ENCODE results near the gene FAT1. TPM values are rescaled to one million over a fixed set of nuclear protein-coding genes. Genes with fewer than 3 reads are reported as not detected.

FAT1 gene
- total RNA-seq, 2 experiments from 2014 or later, result 0.05 TPM; not detected in 1

- Mint-ChIP-seq H3K9me3 (ENCODE audit: low read depth) (peaks cover 9% of the 10 kb centered on the region), H3K4me1 (no peaks in the 10 kb centered on the region), H3K27me3 (peaks cover 15% of the 10 kb centered on the region), H3K27ac (no peak overlapping the region), H3K36me3 (peaks cover 7% of the 10 kb centered on the region), H3K4me3 (no peak overlapping the region)
- DNase-seq, result no peak
- CTCF ChIA-PET, result no interaction called here
- ATAC-seq, result no peak
These were observed 171.8 kb downstream of the FAT1 start for GRCh38 chr4:186551849-186552248.

GRCh38 chr4:186545436-186545835, 178.2 kb downstream of the FAT1 start:
- H3K36me3 Mint-ChIP-seq, result peaks cover 4% of the 10 kb centered on the region
- H3K4me3 Mint-ChIP-seq, result no peak overlapping the region
- no peaks in the 10 kb centered on the region for H3K27me3 Mint-ChIP-seq
- ATAC-seq, result no peak
- no peak for DNase-seq
- peaks cover 12% of the 10 kb centered on the region for H3K9me3 Mint-ChIP-seq (ENCODE audit: low read depth)
- no peaks in the 10 kb centered on the region for H3K4me1 Mint-ChIP-seq
- CTCF ChIA-PET, result no interaction called here
- H3K27ac Mint-ChIP-seq, result no peak overlapping the region

GRCh38 chr4:186543206-186543605, 180.4 kb downstream of the FAT1 start:
- no peak for ATAC-seq
- H3K27ac Mint-ChIP-seq, result no peak overlapping the region
- CTCF ChIA-PET, result no interaction called here
- H3K27me3 Mint-ChIP-seq, result no peaks in the 10 kb centered on the region
- no peaks in the 10 kb centered on the region for H3K4me1 Mint-ChIP-seq
- DNase-seq, result no peak
- peaks cover 4% of the 10 kb centered on the region for H3K36me3 Mint-ChIP-seq
- peaks cover 15% of the 10 kb centered on the region for H3K9me3 Mint-ChIP-seq (ENCODE audit: low read depth)
- no peak overlapping the region for H3K4me3 Mint-ChIP-seq

- CTCF ChIA-PET, result no interaction called here
- ATAC-seq, result no peak
- Mint-ChIP-seq H3K36me3 (no peaks in the 10 kb centered on the region), H3K4me3 (no peak overlapping the region), H3K27ac (no peak overlapping the region), H3K9me3 (ENCODE audit: low read depth) (peaks cover 12% of the 10 kb centered on the region), H3K4me1 (no peaks in the 10 kb centered on the region), H3K27me3 (no peaks in the 10 kb centered on the region)
- DNase-seq, result no peak
These were observed 181.9 kb downstream of the FAT1 start for GRCh38 chr4:186541801-186542200.

- no peaks in the 10 kb centered on the region for H3K4me1 Mint-ChIP-seq
- peaks cover 11% of the 10 kb centered on the region for H3K9me3 Mint-ChIP-seq (ENCODE audit: low read depth)
- no peak overlapping the region for H3K27ac Mint-ChIP-seq
- ATAC-seq (no peak), DNase-seq (no peak)
- CTCF ChIA-PET, result no interaction called here
- H3K27me3 Mint-ChIP-seq, result no peaks in the 10 kb centered on the region
- no peaks in the 10 kb centered on the region for H3K36me3 Mint-ChIP-seq
- no peak overlapping the region for H3K4me3 Mint-ChIP-seq
These were observed 185.7 kb downstream of the FAT1 start for GRCh38 chr4:186537843-186538521.

Other genes starting within 250 kb of the FAT1 start
- not detected for gene MTNR1A, start 168.3 kb downstream of the FAT1 start, total RNA-seq

Measured in activated CD8-positive, alpha-beta memory T cell treated with anti-CD3 and anti-CD28 coated beads, Interleukin-2, amount 10 ng/mL, durations not matched to agents 7 days and 5 days (primary cell).